GM10266 (cell line): Measurements from ENCODE around the gene RBM47.

Source experiments
- DNase-seq: peaks from one replicate; pipeline ENCODE4 v3.0.0; 2012; ENCODE audit errors: extremely low spot score
- TF ChIP-seq, protein P1 (sequence below): IDR thresholded peaks from 2 replicates; pipeline ENCODE4 v1.5.1; 2012; ENCODE audit warnings: mild to moderate bottlenecking, low read depth; ENCODE audit not compliant: control insufficient read depth, insufficient read depth; ENCODE audit errors: missing control alignments

Gene RBM47

DNA sequence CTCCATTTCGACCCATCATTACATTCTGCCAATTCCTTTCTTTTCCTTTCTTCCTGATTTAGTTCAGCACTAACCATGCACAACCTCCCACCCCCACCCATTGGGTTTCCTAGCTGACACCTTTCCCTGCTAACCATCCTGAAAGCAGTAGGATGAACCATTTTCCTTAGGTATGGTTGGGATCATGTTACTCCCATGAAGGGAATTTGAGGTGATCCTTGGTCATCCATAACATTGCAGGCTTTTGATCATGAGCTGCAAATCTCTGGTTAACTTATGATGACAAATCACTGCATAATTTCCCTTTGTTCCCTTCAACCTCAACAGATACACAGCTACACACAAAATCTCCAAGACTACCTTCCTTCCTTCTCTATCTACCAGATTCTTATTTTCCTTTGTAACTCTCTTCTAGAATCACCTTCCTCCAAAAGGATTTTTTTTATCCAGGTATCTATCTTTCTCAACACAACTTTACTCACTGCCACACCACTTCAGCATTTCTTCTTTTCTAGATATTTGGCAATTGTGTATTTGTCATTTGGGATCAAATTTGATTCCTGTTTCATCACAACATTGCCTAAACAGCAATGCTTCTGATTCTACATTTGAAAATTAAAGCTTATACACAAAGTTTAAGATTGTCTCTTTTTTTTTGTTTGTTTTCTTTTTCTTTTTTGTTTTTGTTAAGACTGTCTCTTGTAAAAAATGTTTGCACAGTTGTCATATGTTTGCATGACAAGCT is 145.1 kb downstream of the RBM47 start:
- TF ChIP-seq, protein P1, sequence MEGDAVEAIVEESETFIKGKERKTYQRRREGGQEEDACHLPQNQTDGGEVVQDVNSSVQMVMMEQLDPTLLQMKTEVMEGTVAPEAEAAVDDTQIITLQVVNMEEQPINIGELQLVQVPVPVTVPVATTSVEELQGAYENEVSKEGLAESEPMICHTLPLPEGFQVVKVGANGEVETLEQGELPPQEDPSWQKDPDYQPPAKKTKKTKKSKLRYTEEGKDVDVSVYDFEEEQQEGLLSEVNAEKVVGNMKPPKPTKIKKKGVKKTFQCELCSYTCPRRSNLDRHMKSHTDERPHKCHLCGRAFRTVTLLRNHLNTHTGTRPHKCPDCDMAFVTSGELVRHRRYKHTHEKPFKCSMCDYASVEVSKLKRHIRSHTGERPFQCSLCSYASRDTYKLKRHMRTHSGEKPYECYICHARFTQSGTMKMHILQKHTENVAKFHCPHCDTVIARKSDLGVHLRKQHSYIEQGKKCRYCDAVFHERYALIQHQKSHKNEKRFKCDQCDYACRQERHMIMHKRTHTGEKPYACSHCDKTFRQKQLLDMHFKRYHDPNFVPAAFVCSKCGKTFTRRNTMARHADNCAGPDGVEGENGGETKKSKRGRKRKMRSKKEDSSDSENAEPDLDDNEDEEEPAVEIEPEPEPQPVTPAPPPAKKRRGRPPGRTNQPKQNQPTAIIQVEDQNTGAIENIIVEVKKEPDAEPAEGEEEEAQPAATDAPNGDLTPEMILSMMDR: no peak
- DNase-seq: no peak

DNA sequence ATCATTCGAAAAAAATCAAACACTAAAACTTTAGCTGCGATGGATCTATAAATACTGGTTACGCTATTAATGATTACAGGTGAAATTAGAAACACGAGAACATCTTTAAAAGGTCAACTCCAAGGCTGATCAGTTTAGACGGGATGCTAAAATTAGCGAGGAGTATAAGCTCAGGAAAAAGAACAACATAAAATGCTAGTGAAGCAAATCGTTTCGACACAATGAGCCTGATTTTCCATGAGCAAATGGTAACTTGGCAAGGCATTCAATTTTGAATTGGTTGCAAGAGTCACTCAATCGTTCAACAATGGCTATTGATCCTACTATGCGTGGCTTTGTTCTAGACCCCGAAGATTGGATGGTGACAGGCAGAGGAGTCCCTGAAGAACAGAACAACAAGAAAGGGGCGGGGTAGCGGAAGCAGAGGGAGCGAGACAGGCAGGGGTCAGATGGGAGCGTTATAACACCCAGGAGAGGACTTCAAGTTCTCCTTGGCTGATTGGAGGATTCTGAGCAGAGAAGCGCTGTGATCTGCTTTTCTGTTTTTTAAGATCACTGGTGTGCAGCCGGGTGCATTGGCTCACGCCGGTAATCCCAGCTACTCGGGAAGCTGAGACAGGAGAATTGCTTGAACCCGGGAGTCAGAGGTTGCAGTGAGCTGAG is 146.5 kb downstream of the RBM47 start:
- TF ChIP-seq, protein P1: no peak
- DNase-seq: no peak

DNA sequence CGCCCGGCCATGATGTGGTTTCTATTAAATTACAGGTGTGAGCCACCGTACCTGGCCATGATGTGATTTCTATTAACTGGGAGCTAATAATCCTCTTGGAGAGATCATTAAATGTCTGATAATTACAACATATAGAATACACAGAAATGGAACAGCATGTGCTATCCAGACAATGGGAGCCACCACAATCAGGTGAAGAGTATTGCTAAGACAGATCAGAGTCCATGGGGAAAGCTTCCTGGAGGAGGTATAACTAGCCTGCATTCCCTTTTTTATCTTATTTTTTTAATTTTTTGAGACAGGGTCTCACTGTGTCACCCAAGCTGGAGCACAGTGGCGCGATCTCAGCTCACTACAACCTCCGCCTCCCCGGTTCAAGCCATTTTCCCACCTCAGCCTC is 147.7 kb downstream of the RBM47 start:
- no peak for DNase-seq
- TF ChIP-seq, protein P1: no peak

DNA sequence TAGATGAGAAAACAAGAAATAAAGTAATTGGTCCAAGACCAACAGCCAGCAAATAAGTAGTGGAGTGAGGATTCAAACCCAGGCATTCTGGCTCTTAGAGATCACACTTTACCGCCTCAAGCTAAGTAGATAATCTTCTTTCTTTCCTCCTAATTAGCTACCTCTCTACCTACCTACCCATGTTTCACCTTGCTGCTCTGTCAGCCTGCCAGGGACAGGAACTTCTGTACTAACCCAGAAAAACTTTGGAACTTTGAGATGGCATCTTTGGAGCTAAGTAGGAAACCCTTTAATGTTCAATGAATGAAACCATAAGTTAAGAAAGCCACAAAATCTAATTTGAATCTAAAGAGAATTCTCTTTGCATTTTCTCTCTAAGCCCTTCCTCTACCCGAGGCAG is 149.4 kb downstream of the RBM47 start:
- DNase-seq: no peak

DNA sequence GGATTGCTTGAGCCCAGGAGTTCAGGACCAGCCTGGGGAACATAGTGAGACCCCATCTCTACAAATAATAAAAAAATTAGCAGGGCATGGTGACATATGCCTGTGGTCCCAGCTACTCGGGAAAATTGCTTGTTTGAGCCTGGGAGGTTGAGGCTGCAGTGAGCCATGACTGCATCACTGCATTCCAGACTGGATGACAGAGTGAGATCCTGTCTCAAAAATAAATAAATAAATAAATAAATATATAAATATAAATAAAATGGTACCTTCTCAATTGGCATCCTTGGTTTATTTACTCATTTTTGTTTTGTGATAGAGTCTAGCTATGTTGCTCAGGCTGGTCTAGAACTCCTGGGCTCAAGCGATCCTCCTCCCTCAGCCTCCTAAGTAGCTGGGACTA is 150.3 kb downstream of the RBM47 start:
- DNase-seq: no peak
- TF ChIP-seq, protein P1: no peak

More for the DNA sequence above, 149.4 kb downstream of the RBM47 start:
- TF ChIP-seq, protein P1: no peak

DNA sequence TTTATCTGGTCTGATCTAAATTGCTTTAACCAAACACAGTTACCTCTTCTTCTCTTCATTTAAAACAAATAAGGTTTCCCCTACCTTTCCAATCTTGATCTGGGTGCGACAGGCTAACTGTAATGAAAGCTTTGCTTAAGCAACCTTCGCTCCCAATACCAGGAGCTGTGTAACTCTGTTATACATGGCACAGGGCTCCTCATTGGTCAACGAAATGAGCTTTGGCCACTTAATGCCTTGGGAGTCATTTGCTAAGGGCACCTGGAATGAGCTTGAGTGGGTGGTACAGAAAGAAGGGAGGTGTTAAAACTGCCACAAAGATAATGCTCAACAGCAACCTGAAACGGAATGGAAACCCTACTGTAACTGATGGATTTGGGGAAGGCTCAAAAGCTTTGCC is 154.1 kb downstream of the RBM47 start:
- TF ChIP-seq, protein P1: no peak
- DNase-seq: no peak

DNA sequence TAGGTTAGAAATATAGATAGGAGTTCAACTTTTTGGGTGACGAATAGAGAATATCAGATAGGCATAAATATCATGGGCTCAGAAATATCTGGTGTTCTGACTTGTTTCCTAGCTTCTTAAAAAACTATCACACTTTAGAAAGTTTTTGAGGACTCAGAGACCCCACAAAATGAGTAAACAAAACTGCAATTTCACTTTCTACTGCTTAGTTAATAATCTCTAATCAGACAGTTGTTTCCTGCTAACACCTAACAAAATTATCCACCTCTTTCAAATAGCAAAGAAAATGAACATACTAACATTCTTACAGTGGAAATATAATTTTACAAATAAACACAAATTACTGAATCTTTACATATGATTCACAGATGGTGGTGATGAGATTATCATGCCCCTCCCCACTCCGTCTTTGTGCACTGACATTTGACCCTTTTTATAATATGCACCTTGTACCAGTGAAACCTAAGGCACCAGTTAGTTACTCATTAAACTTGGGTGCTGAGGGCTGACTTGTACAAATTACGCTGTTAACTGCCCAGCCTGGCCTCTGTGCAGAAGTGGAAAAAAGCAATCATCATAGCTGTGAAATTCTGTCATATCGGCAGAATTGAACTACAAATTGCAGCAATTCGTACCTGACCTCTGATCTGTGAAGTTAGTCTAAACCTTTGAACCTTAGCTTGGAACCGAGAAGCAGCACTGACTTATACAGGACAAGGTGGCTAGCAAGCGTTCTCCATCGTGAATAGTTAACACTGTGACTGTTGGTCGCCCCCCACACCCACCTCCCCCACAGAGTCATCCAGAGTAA is 155.9 kb downstream of the RBM47 start:
- DNase-seq: no peak
- TF ChIP-seq, protein P1: no peak
